Mucosa of descending colon (tissue), 3 donors: ENCODE data around the gene RBM20. TPM values are rescaled to one million over a fixed set of nuclear protein-coding genes. Genes with fewer than 3 reads are reported as not detected.

ENCODE experiments used
- ATAC-seq: fragments of 200-7000 bp; cut with Tn5 transposase; one replicate; pipeline ENCODE4 v1.9.1; 2020; ENCODE audit warnings: mild to moderate bottlenecking, moderate library complexity
- DNase-seq, 3 donors: peaks; one replicate each; pipeline ENCODE4 v3.0.0-alpha.2; 2020
- H3K36me3 ChIP-seq: fragments of 200-600 bp; one replicate; pipeline ENCODE4 v1.8.0; 2021; ENCODE audit warnings: low read depth, mild to moderate bottlenecking
- H3K4me1 ChIP-seq: fragments of 200-600 bp; one replicate; pipeline ENCODE4 v1.8.0; 2021; ENCODE audit warnings: low read depth, mild to moderate bottlenecking
- H3K4me3 ChIP-seq: fragments of 200-600 bp; one replicate; pipeline ENCODE4 v1.8.0; 2021; ENCODE audit warnings: mild to moderate bottlenecking
- H3K9me3 ChIP-seq: fragments of 200-600 bp; one replicate; pipeline ENCODE4 v1.8.0; 2021; ENCODE audit warnings: mild to moderate bottlenecking
- CTCF ChIP-seq: fragments of 200-600 bp; IDR thresholded peaks from one replicate; pipeline ENCODE4 v1.8.0; 2022; ENCODE audit warnings: antibody characterized with exemption, mild to moderate bottlenecking
- intact Hi-C, 2 donors: fragments of 100-400 bp; cut with DNase I in 1 of 2; cut with micrococcal nuclease in 1 of 2; formaldehyde crosslinking; loops; one replicate each; pipeline versions ENCODE4 v1.11.0 to v1.11.1; 2022; cut with DNase I, micrococcal nuclease
- total RNA-seq, 3 donors: library from RNA; stranded (reverse); fragmentation: NEBNext Ultra II Directional in 2 of 3; extraction: Animal tissue kit (Norgen Biotek cat#: 25700) in 2 of 3; gene quantifications; one replicate each; pipeline versions ENCODE4 v1.2.1 to v1.2.4, GENCODE V29; 2021 to 2023
- donor health status: DM: no; HTN: no; CAD: no; lungs with moderate emphysema.
- donor health status: DM: no; HTN: no; CAD: no.
- donor health status: DM: no; HTN: yes; CAD: no.

RBM20 gene
- total RNA-seq, 3 donors from 2014 or later: 0.46 to 9.7 (median 2.0) TPM

- intact Hi-C loops: no loop called here
- no peak for DNase-seq
- Histone ChIP-seq H3K36me3 (no peaks in the 10 kb centered on the region), H3K4me3 (no peak overlapping the region), H3K9me3 (peaks cover 3% of the 10 kb centered on the region), H3K4me1 (no peaks in the 10 kb centered on the region)
- ATAC-seq: no peak
- no peak for TF ChIP-seq CTCF
These were observed 43.3 kb downstream of the RBM20 start for GRCh38 chr10:110687400-110687799.

- no peak for ATAC-seq
- no peak for DNase-seq
- intact Hi-C loops: no loop called here
- TF ChIP-seq CTCF: no peak
- Histone ChIP-seq H3K4me1 (no peaks in the 10 kb centered on the region), H3K4me3 (no peak overlapping the region), H3K9me3 (peaks cover 3% of the 10 kb centered on the region), H3K36me3 (no peaks in the 10 kb centered on the region)
These were observed 47.0 kb downstream of the RBM20 start for GRCh38 chr10:110691139-110691538.

- ATAC-seq: no peak
- no peak for TF ChIP-seq CTCF
- intact Hi-C loops: no loop called here
These were observed 50.1 kb downstream of the RBM20 start for GRCh38 chr10:110694263-110694662.

GRCh38 chr10:110694820-110695538 is 50.8 kb downstream of the RBM20 start:
- ATAC-seq: no peak

More at GRCh38 chr10:110694263-110694662, 50.1 kb downstream of the RBM20 start:
- no peak for DNase-seq
- no peak overlapping the region for H3K4me3 ChIP-seq
- H3K9me3 ChIP-seq: peaks cover 3% of the 10 kb centered on the region
- H3K36me3 ChIP-seq: no peaks in the 10 kb centered on the region
- H3K4me1 ChIP-seq: no peaks in the 10 kb centered on the region

GRCh38 chr10:110695539-110695886 is 51.4 kb downstream of the RBM20 start:
- intact Hi-C loops: no loop called here
- no peak for TF ChIP-seq CTCF

More at GRCh38 chr10:110694820-110695538, 50.8 kb downstream of the RBM20 start:
- H3K36me3 ChIP-seq: no peaks in the 10 kb centered on the region
- no peaks in the 10 kb centered on the region for H3K4me1 ChIP-seq
- peaks cover 3% of the 10 kb centered on the region for H3K9me3 ChIP-seq
- H3K4me3 ChIP-seq: no peak overlapping the region
- intact Hi-C loops: no loop called here
- no peak for TF ChIP-seq CTCF
- no peak for DNase-seq

More at GRCh38 chr10:110695539-110695886, 51.4 kb downstream of the RBM20 start:
- DNase-seq (no peak), ATAC-seq (no peak)
- Histone ChIP-seq H3K9me3 (peaks cover 3% of the 10 kb centered on the region), H3K4me3 (no peak overlapping the region), H3K36me3 (no peaks in the 10 kb centered on the region), H3K4me1 (no peaks in the 10 kb centered on the region)
